HepG2 (cell line): Measurements from ENCODE around the gene KCNN2. TPM values are rescaled to one million over a fixed set of nuclear protein-coding genes. Genes with fewer than 3 reads are reported as not detected.

Experiments
- ATAC-seq: fragments of 200-7000 bp; cut with Tn5 transposase; 3 replicates; pipeline ENCODE4 v1.9.1; 2020; ENCODE audit warnings: mild to moderate bottlenecking, moderate library complexity
- BruUV-seq: library from RNA; stranded (reverse); fragments of 400-500 nt; replicated peaks from 2 replicates; lab custom pipeline; 2021; lab: Mats Ljungman, UMichigan
- CTCF ChIA-PET: fragments of 300-600 bp; formaldehyde crosslinking; extraction: SDS; loops from one replicate; lab custom pipeline; 2021; ENCODE audit warnings: low total read pairs, inconsistent platforms, low intra/inter-chr PET ratio; lab: Yijun Ruan, JAX
- POLR2A ChIA-PET: fragments of 350-600 bp; sonication (Branson Sonifier 250); formaldehyde crosslinking; loops from one replicate; lab custom pipeline; 2020; ENCODE audit warnings: antibody characterized with exemption, inconsistent platforms; lab: Yijun Ruan, JAX
- DNase-seq: peaks from one replicate; pipeline ENCODE4 v3.0.0-alpha.2; 2015; ENCODE audit warnings: low spot score
- FAIRE-seq: peaks from 3 replicates; lab custom pipeline; 2011; peaks lifted over from hg19 to GRCh38; lab: Jason Lieb, UNC
- H2AFZ ChIP-seq: one replicate; pipeline ENCODE4 v1.6.1; 2011; ENCODE audit warnings: low read length, inconsistent platforms
- H3K27ac ChIP-seq: fragments of 300-600 bp; 3 replicates; pipeline ENCODE4 v1.8.0; 2011; ENCODE audit warnings: mixed run types, mild to moderate bottlenecking, mixed read lengths, low read length, inconsistent platforms; ENCODE audit not compliant: insufficient read depth; ENCODE audit errors: extremely low read length
- H3K27me3 ChIP-seq, 2 experiments: fragments of 200-600 bp in 1 of 2; 2 replicates in 1 of 2; 3 replicates in 1 of 2; pipeline versions ENCODE4 v1.6.0 to v1.8.0; 2011; ENCODE audit warnings: low read length in 2 of 2, mild to moderate bottlenecking in 2 of 2, moderate library complexity in 2 of 2, inconsistent platforms in 1 of 2; ENCODE audit not compliant: insufficient read depth in 2 of 2, control insufficient read depth in 1 of 2
- H3K36me3 ChIP-seq, 2 experiments: fragments of 200-600 bp in 1 of 2; replicated peaks in 1 of 2; 2 replicates in 1 of 2; 3 replicates in 1 of 2; pipeline versions ENCODE4 v1.5.1 to v1.8.0; 2011; ENCODE audit warnings: low read length in 2 of 2, inconsistent platforms in 1 of 2; ENCODE audit not compliant: insufficient read depth in 2 of 2, control insufficient read depth in 1 of 2
- H3K4me1 ChIP-seq: 2 replicates; pipeline ENCODE4 v1.5.1; 2012; ENCODE audit warnings: low read length, inconsistent platforms; ENCODE audit not compliant: insufficient read depth
- H3K4me2 ChIP-seq: 2 replicates; pipeline ENCODE4 v1.6.0; 2011; ENCODE audit warnings: low read depth, low read length, inconsistent platforms
- H3K4me3 ChIP-seq, 3 experiments: fragments of 200-600 bp in 1 of 3; sonication (generic), shearing (Covaris generic) in 1 of 3; replicated peaks in 1 of 3; 2 replicates each; pipeline ENCODE4 v1.5.1; 2011 to 2016; ENCODE audit warnings: low read length in 3 of 3, inconsistent platforms in 2 of 3, low read depth in 2 of 3, mild to moderate bottlenecking in 2 of 3, control low read depth in 1 of 3, mixed read lengths in 1 of 3; ENCODE audit not compliant: insufficient read depth in 1 of 3
- H3K79me2 ChIP-seq: one replicate; pipeline ENCODE4 v1.6.1; 2011; ENCODE audit warnings: low read length, inconsistent platforms; ENCODE audit not compliant: insufficient read depth
- H3K9ac ChIP-seq: 2 replicates; pipeline ENCODE4 v1.6.0; 2011; ENCODE audit warnings: mild to moderate bottlenecking, low read depth, low read length, inconsistent platforms; ENCODE audit not compliant: insufficient read depth
- H3K9me3 ChIP-seq: 2 replicates; pipeline ENCODE4 v1.5.1; 2012; ENCODE audit warnings: mild to moderate bottlenecking, low read length
- H4K20me1 ChIP-seq: 2 replicates; pipeline ENCODE4 v1.6.0; 2011; ENCODE audit warnings: inconsistent platforms, mild to moderate bottlenecking, low read length, moderate library complexity; ENCODE audit not compliant: insufficient read depth
- ERF ChIP-seq: IDR thresholded peaks from 2 replicates; pipeline ENCODE4 v1.6.1; 2018; ENCODE audit warnings: missing biosample characterization, missing genetic modification reagents
- GLMP ChIP-seq: sonication (generic); formaldehyde crosslinking; IDR thresholded peaks from 2 replicates; pipeline ENCODE4 v1.9.0; 2021; ENCODE audit warnings: missing genetic modification reagents, mild to moderate bottlenecking, borderline replicate concordance
- POLR2AphosphoS5 ChIP-seq: IDR thresholded peaks from 2 replicates; pipeline ENCODE4 v1.6.1; 2012; ENCODE audit warnings: low read depth, low read length
- REXO4 ChIP-seq: sonication (generic); formaldehyde crosslinking; IDR thresholded peaks from 2 replicates; pipeline ENCODE4 v1.8.0; 2022; ENCODE audit warnings: missing genetic modification reagents, mild to moderate bottlenecking, borderline replicate concordance
- TAF1 ChIP-seq: sonication (generic); formaldehyde crosslinking; IDR thresholded peaks from 2 replicates; pipeline ENCODE4 v1.4.0; 2020; ENCODE audit warnings: missing genetic modification reagents
- TARDBP ChIP-seq: sonication (generic); formaldehyde crosslinking; IDR thresholded peaks from 2 replicates; pipeline ENCODE4 v1.8.0; 2022; ENCODE audit warnings: mild to moderate bottlenecking, missing genetic modification reagents
- TIGD3 ChIP-seq: sonication (generic); formaldehyde crosslinking; IDR thresholded peaks from 2 replicates; pipeline ENCODE4 v1.5.1; 2020; ENCODE audit warnings: mild to moderate bottlenecking, missing genetic modification reagents, borderline replicate concordance
- TRIM24 ChIP-seq: sonication (generic); formaldehyde crosslinking; IDR thresholded peaks from 2 replicates; pipeline ENCODE4 v1.8.0; 2022; ENCODE audit warnings: mild to moderate bottlenecking, missing genetic modification reagents
- ZFP1 ChIP-seq: IDR thresholded peaks from 2 replicates; pipeline ENCODE4 v1.6.1; 2016
- ZFP90 ChIP-seq: sonication (generic); formaldehyde crosslinking; IDR thresholded peaks from 2 replicates; pipeline ENCODE4 v1.8.0; 2022; ENCODE audit warnings: missing genetic modification reagents, mild to moderate bottlenecking, inconsistent platforms, borderline replicate concordance
- ZKSCAN5 ChIP-seq: sonication (generic); formaldehyde crosslinking; IDR thresholded peaks from 2 replicates; pipeline ENCODE4 v1.5.1; 2020; ENCODE audit warnings: mild to moderate bottlenecking, missing genetic modification reagents
- ZMYM3 ChIP-seq: sonication (generic); formaldehyde crosslinking; IDR thresholded peaks from 2 replicates; pipeline ENCODE4 v1.5.1; 2020; ENCODE audit warnings: mild to moderate bottlenecking, missing genetic modification reagents
- ZNF251 ChIP-seq: sonication (generic); formaldehyde crosslinking; IDR thresholded peaks from 2 replicates; pipeline ENCODE4 v1.9.0; 2021; ENCODE audit warnings: mild to moderate bottlenecking, missing genetic modification reagents
- ZNF274 ChIP-seq: sonication (generic); formaldehyde crosslinking; IDR thresholded peaks from 2 replicates; pipeline ENCODE4 v1.5.1; 2020; ENCODE audit warnings: mild to moderate bottlenecking, missing genetic modification reagents
- ZNF414 ChIP-seq: sonication (generic); formaldehyde crosslinking; IDR thresholded peaks from 2 replicates; pipeline ENCODE4 v1.5.0; 2020; ENCODE audit warnings: missing genetic modification reagents
- ZNF558 ChIP-seq: sonication (generic); formaldehyde crosslinking; IDR thresholded peaks from 2 replicates; pipeline ENCODE4 v1.9.0; 2022; ENCODE audit warnings: mild to moderate bottlenecking, missing genetic modification reagents, borderline replicate concordance
- ZNF720 ChIP-seq: sonication (generic); formaldehyde crosslinking; IDR thresholded peaks from 2 replicates; pipeline ENCODE4 v1.4.0; 2020; ENCODE audit warnings: missing genetic modification reagents
- ZSCAN30 ChIP-seq: sonication (generic); formaldehyde crosslinking; IDR thresholded peaks from 2 replicates; pipeline ENCODE4 v1.5.0; 2020; ENCODE audit warnings: mild to moderate bottlenecking, missing genetic modification reagents
- ZZZ3 ChIP-seq: sonication (generic); formaldehyde crosslinking; IDR thresholded peaks from 2 replicates; pipeline ENCODE4 v1.4.0; 2020; ENCODE audit warnings: missing genetic modification reagents, mild to moderate bottlenecking, borderline replicate concordance
- WGBS: methylation state at CpG from one replicate; pipeline ENCODE4 v1.1.6; 2017; ENCODE audit warnings: low lambda C conversion rate; 5-methylcytosine and 5-hydroxymethylcytosine counted together
- in situ Hi-C: cut with HindIII; loops from 2 replicates; pipeline ENCODE4 v1.10.0; 2017; ENCODE audit warnings: low pct_unique_long_range_greater_than_20kb; ENCODE audit not compliant: extremely low pct_ligation_motif_present
- intact Hi-C: fragments of 100-400 bp; cut with micrococcal nuclease; formaldehyde crosslinking; loops from one replicate; pipeline ENCODE4 v1.10.0; 2022; ENCODE audit not compliant: unreplicated experiment
- polyA plus RNA-seq, 8 experiments: library from polyadenylated mRNA; depleted of rRNA in 3 of 8; stranded (reverse) in 7 of 8; unstranded in 1 of 8; fragments of >200 nt; fragmentation: Illumina TruSeq in 4 of 8; extraction: Trizol in 4 of 8; gene quantifications; 2 replicates each; pipeline versions ENCODE4 v1.2.1 to v1.2.3, GENCODE V29; 2011 to 2016; ENCODE audit warnings: low read depth in 4 of 8, missing spikeins in 1 of 8, mixed read lengths in 1 of 8; ENCODE audit not compliant: insufficient read depth in 1 of 8
- total RNA-seq, 5 experiments: library from RNA; depleted of rRNA; stranded (reverse); fragments of >200 nt; fragmentation: Illumina TruSeq; extraction: Trizol; gene quantifications; 2 replicates each; pipeline ENCODE4 v1.2.3, GENCODE V29; 2016; ENCODE audit warnings: low read depth in 1 of 5

KCNN2 gene
- total and polyA plus RNA-seq, 2 of the 13 experiments (the other 11 are each of a cell fraction or from before 2014, with no cell fraction given), result not detected

- no peak overlapping the region for H3K9ac ChIP-seq
- no peak overlapping the region for H3K4me2 ChIP-seq
- ATAC-seq (no peak), FAIRE-seq (no peak)
- CTCF ChIA-PET, result no interaction called here
- H3K79me2 ChIP-seq, result no peaks in the 10 kb centered on the region
- H3K4me1 ChIP-seq, result no peaks in the 10 kb centered on the region
- H3K27ac ChIP-seq, result no peak overlapping the region
- WGBS, result 3% methylated on average over 1 of the region's 1 CpG
- H3K9me3 ChIP-seq, result no peaks in the 10 kb centered on the region
- no TSS peak for BruUV-seq
- TF ChIP-seq TIGD3 (CRISPR knock-in tag) (no peak), ZNF558 (CRISPR knock-in tag) (no peak), ZZZ3 (CRISPR knock-in tag) (no peak), ZFP90 (CRISPR knock-in tag) (no peak), ZNF414 (CRISPR knock-in tag) (no peak), TRIM24 (no peak), TAF1 (CRISPR knock-in tag) (no peak), ZNF274 (CRISPR knock-in tag) (no peak), ZNF251 (no peak), GLMP (CRISPR knock-in tag) (no peak), ZSCAN30 (CRISPR knock-in tag) (no peak), ZMYM3 (CRISPR knock-in tag) (no peak), TARDBP (CRISPR knock-in tag) (no peak), ZFP1 (CRISPR knock-in tag) (no peak), POLR2AphosphoS5 (no peak), REXO4 (CRISPR knock-in tag) (no peak), ERF (CRISPR knock-in tag) (no peak), ZNF720 (CRISPR knock-in tag) (no peak), ZKSCAN5 (CRISPR knock-in tag) (no peak)
- TF ChIP-seq, all 625 proteins: peak for 0
- Histone ChIP-seq H3K4me3 (no peak overlapping the region), H4K20me1 (no peaks in the 10 kb centered on the region), H3K36me3 (no peaks in the 10 kb centered on the region), H2AFZ (no peak overlapping the region), H3K27me3 (no peaks in the 10 kb centered on the region)
- POLR2A ChIA-PET, result no interaction called here
- in situ Hi-C loops (no loop called here), intact Hi-C loops (no loop called here)
- no peak for DNase-seq
Measured at GRCh38 chr5:114335391-114335790, 26.5 kb upstream of the KCNN2 start.
